Measurements from ENCODE around the gene ADGRG1.

The ADGRG1 gene

DNA sequence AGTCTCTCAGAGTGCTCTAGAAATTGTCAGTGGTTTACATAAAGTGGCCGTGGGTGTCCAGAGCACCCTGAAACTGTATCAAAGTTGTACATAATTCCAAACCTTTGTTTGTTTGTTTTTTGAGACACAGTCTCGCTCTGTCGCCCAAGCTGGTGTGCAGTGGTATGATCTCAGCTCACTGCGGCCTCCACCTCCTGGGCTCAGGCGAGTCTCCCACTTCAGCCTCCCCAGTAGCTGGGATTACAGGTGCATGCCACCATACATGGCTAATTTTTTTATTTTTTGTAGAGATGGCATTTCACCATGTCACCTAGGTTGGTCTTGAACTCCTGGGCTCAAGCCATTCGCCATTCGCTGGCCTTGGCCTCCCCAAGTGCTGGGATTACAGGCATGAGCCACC, 24.3 kb upstream of the ADGRG1 start:
- in situ Hi-C loops (cut with MboI; ENCODE audit: low sequenced_read_pairs) = no loop called here

DNA sequence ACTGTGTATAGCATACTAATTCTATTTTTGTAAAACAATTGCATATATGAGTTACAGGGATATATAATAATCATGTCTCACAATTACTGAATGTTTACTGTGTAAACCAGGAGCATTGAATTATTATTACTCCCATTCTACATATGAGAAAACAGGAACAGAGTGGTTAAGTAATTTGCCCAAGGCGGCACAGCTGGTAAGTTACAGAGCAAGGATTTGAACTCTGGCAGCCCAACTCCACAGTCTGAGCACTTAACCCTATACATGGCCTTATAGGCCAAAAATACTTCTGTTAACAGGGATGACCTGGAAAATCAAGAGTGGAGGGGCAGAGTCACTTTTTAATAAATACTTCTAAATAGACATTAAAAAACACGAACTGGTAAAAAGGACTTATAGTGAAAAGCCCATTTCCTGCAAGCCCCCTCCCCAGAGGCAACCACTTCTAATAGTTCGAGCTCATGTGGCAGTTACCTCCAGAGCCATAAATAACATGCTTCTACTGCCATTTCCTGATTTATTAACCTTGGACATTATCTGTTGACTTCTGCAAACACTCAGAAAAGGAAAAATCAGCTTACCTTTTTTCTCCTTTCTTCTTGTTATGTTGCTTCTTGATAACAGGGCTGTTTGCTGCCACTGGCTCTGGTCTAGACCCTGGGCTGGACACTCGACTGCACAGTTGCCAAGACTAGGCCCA, 22.1 kb upstream of the ADGRG1 start:
- in situ Hi-C loops (cut with MboI; ENCODE audit: low sequenced_read_pairs) = no loop called here

DNA sequence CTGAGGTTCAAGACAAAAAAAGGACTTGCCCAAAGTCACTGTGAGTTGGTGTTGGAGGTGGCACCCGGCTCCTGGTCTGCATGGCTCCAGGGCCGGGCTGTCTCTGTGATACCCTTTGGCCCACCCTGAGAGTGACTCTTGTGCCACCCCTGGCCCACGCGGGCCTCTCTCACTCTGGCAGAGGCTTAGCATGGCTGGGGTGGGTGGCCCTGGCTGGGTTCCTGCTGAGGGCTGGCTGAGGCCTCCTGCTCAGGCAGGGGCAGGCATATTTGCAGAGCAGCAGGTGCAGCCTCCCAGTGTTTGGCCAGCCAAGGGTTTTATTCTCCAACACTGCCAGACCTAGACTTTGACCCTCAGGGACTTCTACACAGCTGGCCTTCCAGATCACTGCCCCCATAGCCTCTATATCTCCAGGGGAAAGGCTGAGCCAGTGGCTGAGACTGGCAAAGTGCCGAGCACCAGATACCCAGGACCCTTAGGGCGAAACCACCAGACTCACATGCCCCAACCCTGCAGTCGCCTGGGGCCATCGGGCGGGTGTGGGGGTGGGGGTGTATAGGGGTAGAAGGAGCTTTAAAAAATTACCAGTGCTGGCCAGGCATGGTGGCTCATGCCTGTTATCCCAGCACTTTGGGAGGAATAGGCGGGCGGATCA, 21.5 kb upstream of the ADGRG1 start:
- in situ Hi-C loops (cut with MboI; ENCODE audit: low sequenced_read_pairs) = no loop called here

DNA sequence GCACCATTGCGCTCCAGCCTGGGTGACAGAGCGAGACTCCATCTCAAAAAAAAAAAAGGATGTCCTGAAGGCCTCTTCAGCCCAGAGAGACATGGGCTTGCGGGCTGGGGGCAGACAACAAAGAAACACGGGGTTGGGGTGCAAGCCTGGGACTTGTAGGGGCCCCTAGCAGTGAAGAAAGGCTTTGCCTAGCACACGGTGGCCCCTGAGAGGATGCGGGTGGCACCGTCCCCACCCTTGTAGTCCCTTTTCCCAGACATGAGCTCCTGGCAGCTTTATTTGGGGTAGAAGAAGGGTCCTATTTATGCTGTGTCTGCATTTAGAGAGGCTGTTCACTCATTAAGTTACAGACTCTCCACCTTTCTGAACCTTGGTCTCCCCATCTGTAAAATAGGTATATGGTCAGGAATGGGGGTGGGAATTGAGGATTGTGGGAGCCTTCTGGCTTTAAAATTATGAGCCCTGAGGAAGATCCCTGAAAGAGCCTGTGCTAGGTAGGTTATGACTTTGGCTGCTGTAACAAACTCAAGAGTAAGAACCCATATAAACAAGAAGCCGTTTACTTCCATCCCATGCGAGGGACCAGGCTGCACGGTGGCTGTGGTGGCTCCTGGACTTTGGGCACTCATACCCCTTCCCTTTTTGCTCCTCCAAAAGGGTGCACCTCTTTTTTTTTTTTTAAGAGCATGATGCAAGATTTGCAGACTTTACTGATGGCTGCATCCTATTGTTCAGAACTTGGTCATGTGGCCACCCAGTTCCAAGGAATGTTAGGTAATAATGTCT, 20.6 kb upstream of the ADGRG1 start:
- in situ Hi-C loops (cut with MboI; ENCODE audit: low sequenced_read_pairs) = no loop called here

DNA sequence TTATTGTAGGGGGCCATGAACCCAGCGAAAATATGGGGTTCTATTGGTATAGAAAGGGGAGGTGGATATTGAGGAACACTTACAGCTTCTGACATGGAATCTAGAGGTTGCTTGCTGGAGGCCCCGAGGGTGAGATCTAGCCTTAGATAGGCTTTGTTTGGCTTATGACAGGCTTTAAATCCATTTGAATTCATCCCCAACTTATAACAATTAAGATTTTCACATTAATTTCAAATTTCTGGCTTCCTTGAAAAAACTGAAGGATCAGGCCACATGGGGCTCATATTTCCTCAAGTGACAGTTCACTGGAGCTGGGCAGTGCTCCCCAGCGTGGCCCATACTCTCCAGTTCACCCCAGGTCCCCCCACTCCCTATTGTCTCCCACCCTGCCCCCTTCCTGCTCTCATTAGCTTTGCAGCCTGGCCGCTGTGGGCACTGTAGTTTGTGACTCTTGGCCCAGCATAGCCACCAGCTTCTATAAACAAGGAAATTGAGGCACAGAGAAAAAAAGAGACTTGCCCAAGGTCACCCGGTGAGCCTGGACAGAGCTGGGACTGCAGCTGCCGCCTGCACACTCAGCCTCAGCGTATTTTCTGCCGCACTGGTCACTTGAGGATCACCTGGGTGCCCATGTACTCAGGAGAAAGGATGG, 19.8 kb upstream of the ADGRG1 start:
- in situ Hi-C loops (cut with MboI; ENCODE audit: low sequenced_read_pairs) = no loop called here

DNA sequence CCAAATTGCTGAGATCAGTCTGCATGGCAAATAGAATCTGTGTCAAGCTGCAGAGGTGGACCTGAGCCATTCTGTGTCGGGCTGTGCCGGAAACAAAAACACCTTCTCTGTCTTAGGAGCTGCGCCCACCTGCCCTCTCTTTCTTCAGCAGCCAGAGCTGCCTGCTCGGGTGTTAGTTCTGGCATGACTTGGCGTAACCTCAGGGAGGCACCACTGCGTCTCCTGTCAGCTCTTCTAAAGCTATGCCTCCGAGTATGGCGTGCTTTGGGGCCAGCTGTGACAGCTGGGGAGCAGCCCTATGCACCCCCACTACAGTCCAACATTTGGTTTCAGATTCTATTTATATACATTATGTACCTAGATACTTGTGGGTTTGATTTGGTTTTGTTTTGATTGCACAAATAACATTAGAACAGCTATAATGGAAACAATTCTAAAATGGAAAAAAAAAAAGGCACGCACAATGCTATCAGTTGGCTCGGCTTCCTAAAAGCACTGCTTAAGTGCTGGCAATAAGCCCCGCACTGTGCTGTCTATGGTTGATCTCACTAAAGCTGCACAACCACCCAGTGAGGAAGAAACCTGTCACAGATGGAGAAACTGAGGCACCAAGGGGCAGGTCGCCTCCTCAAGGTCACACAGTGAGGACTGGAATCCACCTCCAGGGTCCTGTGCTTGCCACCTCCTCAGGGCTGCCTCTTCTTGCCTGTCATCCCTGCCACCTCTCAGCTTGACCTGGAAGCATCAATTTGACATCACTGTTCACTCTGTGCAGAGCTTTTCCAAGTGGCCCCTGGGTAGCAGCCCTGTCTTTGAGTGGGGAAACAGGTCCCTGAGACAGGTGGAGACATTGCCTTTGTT, 18.7 kb upstream of the ADGRG1 start:
- in situ Hi-C loops (cut with MboI; ENCODE audit: low sequenced_read_pairs) = no loop called here

DNA sequence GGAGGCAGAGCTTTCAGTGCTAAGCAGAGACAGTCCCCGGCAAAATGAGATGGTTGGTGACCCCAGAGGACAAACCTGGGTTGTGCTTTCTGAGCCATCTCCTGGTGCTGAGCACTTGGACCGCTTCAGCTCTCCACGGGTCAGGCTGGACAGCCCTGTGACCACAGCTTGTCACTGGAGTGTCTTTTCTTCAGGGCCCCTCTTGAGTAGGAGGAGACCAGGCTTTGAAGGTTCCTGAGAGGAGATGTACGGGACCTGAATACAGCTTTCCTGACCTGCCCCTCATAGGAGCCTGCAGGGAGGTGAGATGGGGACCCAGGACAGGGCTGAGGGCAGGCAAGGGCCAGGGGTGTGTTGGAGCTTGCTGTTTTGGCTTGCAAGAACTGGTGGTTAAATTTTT, 17.8 kb upstream of the ADGRG1 start:
- in situ Hi-C loops (cut with MboI; ENCODE audit: low sequenced_read_pairs) = no loop called here

DNA sequence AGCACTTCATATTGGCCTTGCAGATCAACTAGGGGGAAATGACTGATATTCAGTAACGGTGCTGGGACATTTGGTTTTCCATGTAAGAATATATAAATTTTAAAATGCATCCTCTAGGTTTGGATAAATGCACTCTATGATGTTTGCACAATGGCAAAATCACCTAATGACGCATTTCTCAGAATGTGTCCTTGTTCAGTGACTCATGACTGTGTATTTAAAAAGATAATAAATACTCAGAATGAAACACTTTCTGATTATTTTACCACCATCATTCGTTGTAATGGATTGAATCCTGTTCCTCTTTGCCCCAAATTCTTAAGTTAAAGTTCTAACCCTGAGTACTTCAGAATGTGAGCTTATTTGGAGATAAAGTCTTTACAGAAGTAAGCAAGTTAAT, 17.2 kb upstream of the ADGRG1 start:
- in situ Hi-C loops (cut with MboI; ENCODE audit: low sequenced_read_pairs) = no loop called here

DNA sequence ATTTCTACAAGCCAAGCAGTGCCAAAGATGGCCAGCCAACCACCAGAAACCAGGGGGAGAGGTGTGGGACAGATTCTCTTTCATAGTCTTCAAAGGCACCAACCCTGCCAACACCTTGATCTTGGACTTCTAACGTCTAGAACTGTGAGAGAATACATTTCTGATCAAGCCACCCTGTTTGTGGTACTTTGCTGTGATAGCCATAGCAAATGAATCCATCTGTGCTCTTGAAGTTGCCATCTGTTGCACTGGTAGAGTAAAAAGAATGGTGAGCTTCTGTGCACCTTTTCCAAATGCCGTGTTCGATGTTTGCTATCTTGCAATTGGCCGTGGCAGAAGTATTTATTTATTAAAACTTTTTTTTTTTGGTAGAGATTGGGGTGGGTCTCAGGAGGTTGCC, 16.7 kb upstream of the ADGRG1 start:
- in situ Hi-C loops (cut with MboI; ENCODE audit: low sequenced_read_pairs) = no loop called here

DNA sequence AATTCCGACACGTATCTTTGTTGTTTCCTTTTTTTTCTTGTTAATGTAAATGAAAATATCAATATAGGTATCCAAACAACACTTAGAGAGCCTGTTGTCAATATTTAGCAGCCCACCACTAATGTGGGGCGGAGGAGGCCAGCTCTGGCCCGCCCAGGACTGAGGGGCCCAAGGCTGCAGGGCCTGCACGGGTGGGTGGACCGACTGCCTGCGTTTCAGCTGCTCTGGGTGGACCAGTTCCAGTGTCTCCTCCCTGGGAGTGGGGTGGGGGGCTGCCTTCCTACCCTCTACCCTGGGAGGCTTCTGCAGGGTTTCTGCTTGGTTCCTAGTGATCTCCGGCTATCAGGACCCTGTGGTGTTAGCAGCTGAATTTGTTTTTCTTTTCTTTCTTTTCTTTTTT, 15.9 kb upstream of the ADGRG1 start:
- in situ Hi-C loops (cut with MboI; ENCODE audit: low sequenced_read_pairs) = no loop called here

DNA sequence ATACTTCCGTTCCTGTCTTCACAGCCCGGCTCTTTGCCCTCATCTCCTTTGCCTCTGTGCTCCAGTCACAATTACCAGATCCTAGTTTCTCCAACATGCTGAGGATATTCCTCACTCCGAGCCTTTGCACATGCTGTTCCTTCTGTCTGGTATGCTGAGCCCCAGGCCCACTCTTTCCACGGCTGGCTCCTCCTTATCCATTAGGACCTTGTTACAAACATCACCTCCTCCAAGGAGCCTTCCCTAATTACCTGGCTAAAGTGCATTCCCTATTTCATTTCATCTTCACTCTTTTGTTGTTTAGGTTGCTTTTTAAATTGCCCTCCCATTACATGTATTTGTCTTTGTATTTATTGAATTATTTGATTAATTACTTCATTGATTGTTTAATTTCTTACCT, 14.9 kb upstream of the ADGRG1 start:
- in situ Hi-C loops (cut with MboI; ENCODE audit: low sequenced_read_pairs) = no loop called here

DNA sequence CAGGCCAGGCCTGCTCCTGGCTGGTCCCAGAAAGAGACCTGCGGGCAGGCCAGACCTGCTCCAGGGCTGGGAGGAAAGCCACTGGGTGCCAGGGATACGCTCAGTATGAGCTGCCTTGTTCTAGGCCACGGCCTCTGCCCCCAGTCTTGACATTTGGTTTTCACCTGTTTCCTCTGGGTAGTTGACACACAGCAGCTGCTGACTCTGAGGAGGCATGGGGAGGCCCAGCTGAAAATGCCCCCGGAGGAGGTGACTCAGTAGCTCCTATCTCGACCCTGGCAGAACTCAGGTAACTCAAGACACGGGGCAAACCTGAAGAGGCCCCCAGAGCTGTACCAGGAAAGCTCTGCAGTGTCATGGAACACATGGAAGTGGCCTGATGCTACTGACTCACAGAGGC, 13.9 kb upstream of the ADGRG1 start:
- in situ Hi-C loops (cut with MboI; ENCODE audit: low sequenced_read_pairs) = no loop called here

DNA sequence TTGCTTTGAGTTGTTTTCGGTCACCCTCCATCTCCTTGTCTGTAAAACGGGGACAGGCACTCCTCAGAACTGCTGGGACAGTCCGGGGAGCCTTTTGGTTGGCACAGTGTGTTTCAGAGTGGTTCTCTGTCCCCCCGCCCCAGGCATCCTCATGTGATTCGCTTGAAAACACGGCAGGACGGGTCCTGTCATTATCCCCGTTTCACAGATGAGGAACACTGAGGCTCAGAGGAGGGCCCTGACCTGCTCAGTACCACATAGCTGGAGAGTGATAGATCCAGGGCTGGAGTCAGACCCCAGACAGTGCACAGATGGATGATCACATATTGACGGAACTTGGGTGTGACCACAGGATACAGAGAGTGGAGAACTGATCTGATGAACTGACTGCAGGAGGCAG, 13.5 kb upstream of the ADGRG1 start:
- in situ Hi-C loops (cut with MboI; ENCODE audit: low sequenced_read_pairs) = no loop called here

DNA sequence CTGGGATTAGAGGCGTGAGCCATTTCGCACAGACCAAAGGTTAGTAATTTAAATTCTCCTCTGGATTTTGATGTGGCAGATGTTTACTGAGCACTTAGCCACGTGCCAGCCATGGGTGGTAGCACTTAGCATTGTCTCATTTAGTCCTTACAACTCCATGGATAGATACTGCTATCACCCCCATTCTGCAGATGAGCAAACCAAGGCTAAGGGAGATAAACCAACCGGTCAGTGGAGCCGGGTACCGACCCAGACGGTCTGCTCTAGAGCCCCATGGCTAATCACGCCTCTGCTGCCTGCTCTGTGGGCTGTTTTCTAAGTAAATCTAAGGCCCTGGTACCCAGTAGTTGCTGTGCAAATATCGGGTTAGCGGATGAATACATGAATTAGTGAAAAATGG, 12.6 kb upstream of the ADGRG1 start:
- in situ Hi-C loops (cut with MboI; ENCODE audit: low sequenced_read_pairs) = no loop called here

DNA sequence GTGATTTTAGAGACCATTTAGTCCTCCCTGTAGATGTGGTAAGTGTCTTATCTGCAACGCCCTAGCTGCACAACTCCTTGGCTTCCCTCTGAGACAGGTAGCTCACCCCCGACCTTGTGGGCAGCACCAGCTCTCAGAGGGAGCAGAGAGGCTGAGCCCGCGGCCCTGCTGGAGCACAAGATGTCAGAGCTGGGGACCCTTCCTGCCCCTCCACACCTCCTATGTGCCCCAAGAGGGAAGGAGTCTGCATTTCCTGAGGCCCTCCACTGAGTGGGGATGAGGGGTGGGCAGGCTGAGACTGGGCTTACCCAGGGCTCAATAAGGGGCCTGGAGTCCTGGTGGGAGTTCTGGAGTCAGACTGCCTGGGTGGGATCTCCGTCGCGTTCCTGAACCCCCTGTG, 12.2 kb upstream of the ADGRG1 start:
- in situ Hi-C loops (cut with MboI; ENCODE audit: low sequenced_read_pairs) = no loop called here

DNA sequence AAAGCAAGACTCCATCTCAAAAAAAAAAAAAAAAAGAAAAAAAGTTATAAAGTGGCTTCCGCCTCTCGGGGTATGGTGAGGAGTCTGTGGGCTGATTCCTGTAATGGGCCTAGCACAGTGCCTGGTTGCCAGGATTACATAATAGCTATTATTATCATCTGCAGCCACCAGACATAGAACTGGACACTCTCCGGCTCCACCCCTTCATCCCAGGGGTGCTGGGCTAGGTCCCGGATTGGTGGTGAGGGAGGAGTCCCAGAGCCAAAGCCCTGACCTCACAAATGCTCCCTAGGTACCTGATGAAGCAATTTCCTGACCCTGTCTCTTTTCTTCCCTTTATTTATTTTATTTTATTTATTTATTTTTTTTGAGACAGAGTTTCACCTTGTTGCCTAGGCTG, 11.6 kb upstream of the ADGRG1 start:
- in situ Hi-C loops (cut with MboI; ENCODE audit: low sequenced_read_pairs) = no loop called here

DNA sequence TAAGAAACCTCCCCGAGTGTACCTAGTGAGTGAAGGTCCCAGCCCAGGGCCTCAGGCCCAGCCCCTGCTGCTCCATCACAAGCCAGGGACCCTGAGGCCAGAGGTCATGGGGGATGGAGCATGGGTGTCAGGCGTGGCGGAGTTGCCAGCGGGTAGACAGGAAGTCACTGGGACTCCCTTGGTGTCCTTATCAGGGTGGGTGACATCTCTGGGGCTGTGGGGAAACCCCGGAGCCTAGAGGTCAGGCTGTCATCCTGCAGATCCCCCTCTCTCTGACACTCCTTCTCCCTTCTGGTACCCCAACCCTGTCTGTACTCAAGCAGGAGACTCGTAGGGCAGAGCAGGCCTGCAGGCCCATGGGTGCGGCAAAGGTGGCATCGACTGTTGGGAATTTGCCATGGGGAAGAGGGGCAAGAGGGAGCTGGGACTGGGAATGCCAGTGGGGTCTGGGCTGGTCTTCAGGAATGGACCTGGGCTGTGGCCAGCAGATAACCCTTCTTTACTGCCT, 10.8 kb upstream of the ADGRG1 start:
- in situ Hi-C loops (cut with MboI; ENCODE audit: low sequenced_read_pairs) = no loop called here

DNA sequence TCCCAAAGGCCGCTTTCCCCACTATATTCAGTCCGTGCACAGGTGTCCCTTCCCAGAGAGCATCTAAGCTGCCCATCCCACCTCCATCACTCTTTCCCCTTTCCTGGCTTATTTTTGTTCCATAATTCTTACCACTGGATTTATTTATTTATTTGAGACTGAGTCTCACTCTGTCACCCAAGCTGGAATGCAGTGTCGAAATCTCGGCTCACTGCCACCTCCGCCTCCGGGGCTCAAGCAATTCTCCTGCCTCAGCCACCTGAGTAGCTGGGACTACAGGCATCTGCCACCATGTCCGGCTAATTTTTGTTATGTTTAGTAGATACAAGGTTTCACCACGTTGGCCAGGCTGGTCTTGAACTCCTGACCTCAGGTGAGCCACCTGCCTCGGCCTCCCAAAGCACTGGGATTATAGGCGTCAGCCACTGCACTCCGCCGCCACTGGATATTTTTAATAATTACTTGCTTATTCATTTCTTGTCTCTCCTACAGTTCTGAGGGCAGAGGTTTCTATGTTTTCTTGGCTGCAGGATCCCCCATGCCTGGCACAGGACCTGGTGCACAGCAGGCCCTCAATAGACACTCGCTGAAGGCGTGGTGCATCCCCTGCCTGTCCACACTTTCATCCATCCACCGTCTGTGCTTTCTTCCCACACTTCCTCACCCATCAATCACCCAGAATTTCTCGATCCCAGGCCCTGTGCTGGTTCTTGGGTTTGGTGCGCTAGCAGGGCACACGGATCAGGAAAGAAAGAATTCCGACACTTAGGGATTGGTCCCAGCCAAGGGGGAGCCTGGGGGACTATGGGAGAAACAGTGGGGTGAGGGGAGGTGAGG, 9.9 kb upstream of the ADGRG1 start:
- in situ Hi-C loops (cut with MboI; ENCODE audit: low sequenced_read_pairs) = no loop called here

DNA sequence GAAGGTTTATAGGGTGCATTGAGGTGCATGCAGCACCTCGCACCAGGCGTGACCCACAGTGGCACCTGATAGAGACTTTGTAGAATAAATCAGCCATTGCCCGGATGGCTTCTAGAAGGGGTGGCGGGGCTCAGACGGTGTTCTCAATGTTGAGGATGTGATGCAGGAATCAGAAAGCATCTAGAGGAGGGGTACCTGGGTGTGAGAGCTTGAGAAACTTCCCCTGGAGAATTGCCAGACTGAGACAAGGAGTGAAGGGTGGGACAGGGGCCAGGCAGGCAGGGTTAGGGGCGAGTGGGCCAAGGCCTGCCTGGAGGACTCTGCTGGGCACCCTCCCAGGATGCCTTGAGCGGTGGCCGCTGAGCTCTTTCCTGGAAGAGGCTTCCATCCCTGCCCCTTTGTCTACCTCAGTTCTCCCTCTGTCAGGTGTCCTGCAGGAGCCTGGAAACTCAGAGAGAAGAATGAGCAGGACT, 9.3 kb upstream of the ADGRG1 start:
- in situ Hi-C loops (cut with MboI; ENCODE audit: low sequenced_read_pairs) = no loop called here
